WTC11 (cell line): ENCODE measurements around the gene SLC36A1. TPM values are rescaled to one million over a fixed set of nuclear protein-coding genes. Genes with fewer than 3 reads are reported as not detected.

Source experiments
- ATAC-seq: fragments of 200-7000 bp; cut with Tn5 transposase; 2 replicates; pipeline ENCODE4 v1.10.0; 2021; ENCODE audit warnings: mild to moderate bottlenecking, moderate library complexity
- CTCF ChIA-PET: fragments of 300-600 bp; sonication (Branson Sonifier 250); formaldehyde crosslinking; loops from one replicate; lab custom pipeline; 2021; ENCODE audit warnings: antibody characterized with exemption; lab: Charles Lee
- POLR2A ChIA-PET: fragments of 350-600 bp; sonication (Branson Sonifier 250); formaldehyde crosslinking; loops from one replicate; lab custom pipeline; 2021; ENCODE audit warnings: antibody characterized with exemption; lab: Charles Lee
- DNase-seq: peaks from one replicate; pipeline ENCODE4 v3.0.0; 2021; ENCODE audit warnings: low spot score
- H3K27ac Mint-ChIP-seq: 2 replicates; pipeline ENCODE4 v1.8.0; 2021; ENCODE audit warnings: mixed read lengths
- H3K27me3 Mint-ChIP-seq: 2 replicates; pipeline ENCODE4 v1.8.0; 2021; ENCODE audit warnings: low read depth, mild to moderate bottlenecking, moderate library complexity, mixed read lengths
- H3K36me3 Mint-ChIP-seq: 2 replicates; pipeline ENCODE4 v1.8.0; 2021; ENCODE audit warnings: mixed read lengths
- H3K4me1 Mint-ChIP-seq: 2 replicates; pipeline ENCODE4 v1.8.0; 2022; ENCODE audit warnings: mixed read lengths
- H3K4me3 Mint-ChIP-seq: 2 replicates; pipeline ENCODE4 v1.8.0; 2021; ENCODE audit warnings: mild to moderate bottlenecking, moderate library complexity, mixed read lengths
- H3K9me3 Mint-ChIP-seq: 2 replicates; pipeline ENCODE4 v1.8.0; 2021; ENCODE audit warnings: mixed read lengths
- ATF2 ChIP-seq: sonication (generic); formaldehyde crosslinking; IDR thresholded peaks from 2 replicates; pipeline ENCODE4 v1.8.1; 2022; ENCODE audit warnings: low read depth, missing genetic modification reagents, borderline replicate concordance
- FOXP1 ChIP-seq: sonication (generic); formaldehyde crosslinking; IDR thresholded peaks from 2 replicates; pipeline ENCODE4 v1.8.0; 2022; ENCODE audit warnings: missing genetic modification reagents, mild to moderate bottlenecking, moderate library complexity, borderline replicate concordance
- FOXP4 ChIP-seq: sonication (generic); formaldehyde crosslinking; IDR thresholded peaks from 2 replicates; pipeline ENCODE4 v1.8.0; 2022; ENCODE audit warnings: mild to moderate bottlenecking, missing genetic modification reagents
- IRF2 ChIP-seq: sonication (generic); formaldehyde crosslinking; IDR thresholded peaks from 2 replicates; pipeline ENCODE4 v1.8.0; 2022; ENCODE audit warnings: low read depth, missing genetic modification reagents, borderline replicate concordance
- MLX ChIP-seq: sonication (generic); formaldehyde crosslinking; IDR thresholded peaks from 2 replicates; pipeline ENCODE4 v1.8.1; 2023; ENCODE audit warnings: mild to moderate bottlenecking, missing genetic modification reagents, moderate library complexity
- NFYB ChIP-seq: sonication (generic); formaldehyde crosslinking; conservative IDR thresholded peaks from 2 replicates; pipeline ENCODE4 v1.8.0; 2022; ENCODE audit warnings: low read depth, missing genetic modification reagents
- PREB ChIP-seq: sonication (generic); formaldehyde crosslinking; IDR thresholded peaks from 2 replicates; pipeline ENCODE4 v1.8.1; 2022; ENCODE audit warnings: mild to moderate bottlenecking, missing genetic modification reagents, moderate library complexity, borderline replicate concordance
- ZNF219 ChIP-seq: sonication (generic); formaldehyde crosslinking; IDR thresholded peaks from 2 replicates; pipeline ENCODE4 v1.8.0; 2023; ENCODE audit warnings: missing genetic modification reagents, mild to moderate bottlenecking, borderline replicate concordance
- ZNF317 ChIP-seq: sonication (generic); formaldehyde crosslinking; IDR thresholded peaks from 2 replicates; pipeline ENCODE4 v1.8.1; 2023; ENCODE audit warnings: low read depth, mild to moderate bottlenecking, moderate library complexity, missing genetic modification reagents, borderline replicate concordance
- ZNF425 ChIP-seq: fragments of 250-450 bp; sonication (Bioruptor Pico); conservative IDR thresholded peaks from 2 replicates; pipeline ENCODE4 v1.9.0; 2021; ENCODE audit warnings: mild to moderate bottlenecking
- ZNF512 ChIP-seq: sonication (generic); formaldehyde crosslinking; IDR thresholded peaks from 2 replicates; pipeline ENCODE4 v1.8.1; 2022; ENCODE audit warnings: missing genetic modification reagents, borderline replicate concordance
- total RNA-seq: library from RNA; stranded (reverse); gene quantifications from 3 replicates; pipeline ENCODE4 v1.2.3, GENCODE V29; 2021

The SLC36A1 gene
- total RNA-seq, 1 experiment from 2014 or later: 12.2 TPM

GRCh38 chr5:151454166-151454565, 6.8 kb downstream of the SLC36A1 start (continued):
- TF ChIP-seq ZNF512 (CRISPR knock-in tag) (no peak), PREB (CRISPR knock-in tag) (no peak)

- CTCF ChIA-PET: interaction anchor here (0.7 to 1.8 kb wide), 2 partner anchors 69 to 1058 kb away, joined by 4 to 6 read pairs; no protein-coding TSS in a partner anchor
Observed at GRCh38 chr5:151454889-151455288, 7.5 kb downstream of the SLC36A1 start.

More at GRCh38 chr5:151454889-151455288, 7.5 kb downstream of the SLC36A1 start:
- ATAC-seq (no peak), DNase-seq (no peak)
- TF ChIP-seq FOXP1 (CRISPR knock-in tag) (no peak), FOXP4 (CRISPR knock-in tag) (no peak), ZNF425 (no peak), MLX (CRISPR knock-in tag) (no peak), ATF2 (CRISPR knock-in tag) (no peak), ZNF219 (CRISPR knock-in tag) (no peak), ZNF317 (CRISPR knock-in tag) (no peak), NFYB (CRISPR knock-in tag) (no peak), IRF2 (CRISPR knock-in tag) (no peak)
- Mint-ChIP-seq H3K4me3 (no peak overlapping the region), H3K9me3 (no peaks in the 10 kb centered on the region), H3K27me3 (no peaks in the 10 kb centered on the region), H3K27ac (no peak overlapping the region), H3K36me3 (no peaks in the 10 kb centered on the region), H3K4me1 (peaks cover 8% of the 10 kb centered on the region)
- POLR2A ChIA-PET: no interaction called here
